ENCODE data around the gene SLC25A30.

SLC25A30 gene

GRCh38 chr13:45374917-45375316 is 43.3 kb downstream of the SLC25A30 start:
- no peak overlapping the region for H3K27ac ChIP-seq
- TF ChIP-seq CTCF (IDR thresholded peaks at IDR 0.05) (no peak), ZFX (IDR thresholded peaks at IDR 0.05; ENCODE audit: borderline replicate concordance) (no peak)

- TF ChIP-seq ZFX (IDR thresholded peaks at IDR 0.05; ENCODE audit: borderline replicate concordance): no peak
- TF ChIP-seq CTCF (IDR thresholded peaks at IDR 0.05): no peak
- H3K27ac ChIP-seq: no peak overlapping the region
Observed at GRCh38 chr13:45373162-45373547, 45.0 kb downstream of the SLC25A30 start.

- TF ChIP-seq ZFX (IDR thresholded peaks at IDR 0.05; ENCODE audit: borderline replicate concordance) (no peak), CTCF (IDR thresholded peaks at IDR 0.05) (no peak)
- H3K27ac ChIP-seq: no peak overlapping the region
Observed at GRCh38 chr13:45372189-45373161, 45.7 kb downstream of the SLC25A30 start.

GRCh38 chr13:45370922-45371406 is 47.2 kb downstream of the SLC25A30 start:
- peak; percentile 98 for TF ChIP-seq CTCF (IDR thresholded peaks at IDR 0.05)
- TF ChIP-seq ZFX (IDR thresholded peaks at IDR 0.05; ENCODE audit: borderline replicate concordance): no peak
- H3K27ac ChIP-seq: no peak overlapping the region

GRCh38 chr13:45369116-45369515 is 49.1 kb downstream of the SLC25A30 start:
- no peak for TF ChIP-seq ZFX (IDR thresholded peaks at IDR 0.05; ENCODE audit: borderline replicate concordance)
- no peak for TF ChIP-seq CTCF (IDR thresholded peaks at IDR 0.05)
- H3K27ac ChIP-seq: no peak overlapping the region

- TF ChIP-seq CTCF (IDR thresholded peaks at IDR 0.05) (no peak), ZFX (IDR thresholded peaks at IDR 0.05; ENCODE audit: borderline replicate concordance) (no peak)
- H3K27ac ChIP-seq: no peak overlapping the region
Observed at GRCh38 chr13:45368571-45368970, 49.6 kb downstream of the SLC25A30 start.

- no peak for TF ChIP-seq ZFX (IDR thresholded peaks at IDR 0.05; ENCODE audit: borderline replicate concordance)
- TF ChIP-seq CTCF (IDR thresholded peaks at IDR 0.05): no peak
- H3K27ac ChIP-seq: no peak overlapping the region
Observed at GRCh38 chr13:45368005-45368404, 50.2 kb downstream of the SLC25A30 start.

Measured in 22Rv1 (cell line).